ENCODE measurements around the gene ALDH1B1. TPM values are rescaled to one million over a fixed set of nuclear protein-coding genes. Genes with fewer than 3 reads are reported as not detected.

The ALDH1B1 gene
- total and polyA plus RNA-seq, 2 of the 13 experiments (the other 11 are each of a cell fraction or from before 2014, with no cell fraction given) = 45.1 to 125 TPM

DNA sequence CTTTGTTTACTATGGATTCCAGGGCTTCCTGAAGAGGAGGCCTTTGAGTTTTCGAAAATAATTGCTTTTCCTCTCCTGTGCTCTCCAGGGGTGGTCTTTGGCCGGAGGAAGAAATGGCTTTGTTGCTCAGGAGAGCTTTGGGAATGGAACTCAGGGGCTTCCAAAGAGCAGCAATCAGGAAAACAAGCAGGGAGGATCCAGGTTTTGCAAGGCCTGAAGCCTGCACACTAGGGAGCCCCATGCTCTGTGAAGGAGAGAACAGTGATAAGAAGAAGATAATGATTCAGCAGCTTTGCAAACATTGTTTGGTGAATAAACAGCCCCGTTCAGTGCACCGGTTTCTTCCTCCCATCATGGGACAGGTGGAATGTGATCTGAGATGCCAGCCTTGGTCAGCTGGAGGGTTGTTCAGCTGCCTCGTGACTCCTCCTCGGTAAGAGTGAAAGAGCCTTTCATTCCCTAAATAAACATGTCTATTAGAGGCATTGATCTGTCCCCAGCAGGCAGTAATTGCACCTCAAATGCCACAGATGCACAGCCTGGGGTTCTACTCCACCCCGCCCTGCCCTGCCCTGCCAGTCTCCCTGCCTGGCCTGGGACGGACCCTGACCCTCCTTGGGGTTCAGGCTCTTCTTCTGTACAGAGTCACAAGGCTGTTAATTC lies 11.5 kb upstream of the ALDH1B1 start (continued):
- TF ChIP-seq, protein P1, sequence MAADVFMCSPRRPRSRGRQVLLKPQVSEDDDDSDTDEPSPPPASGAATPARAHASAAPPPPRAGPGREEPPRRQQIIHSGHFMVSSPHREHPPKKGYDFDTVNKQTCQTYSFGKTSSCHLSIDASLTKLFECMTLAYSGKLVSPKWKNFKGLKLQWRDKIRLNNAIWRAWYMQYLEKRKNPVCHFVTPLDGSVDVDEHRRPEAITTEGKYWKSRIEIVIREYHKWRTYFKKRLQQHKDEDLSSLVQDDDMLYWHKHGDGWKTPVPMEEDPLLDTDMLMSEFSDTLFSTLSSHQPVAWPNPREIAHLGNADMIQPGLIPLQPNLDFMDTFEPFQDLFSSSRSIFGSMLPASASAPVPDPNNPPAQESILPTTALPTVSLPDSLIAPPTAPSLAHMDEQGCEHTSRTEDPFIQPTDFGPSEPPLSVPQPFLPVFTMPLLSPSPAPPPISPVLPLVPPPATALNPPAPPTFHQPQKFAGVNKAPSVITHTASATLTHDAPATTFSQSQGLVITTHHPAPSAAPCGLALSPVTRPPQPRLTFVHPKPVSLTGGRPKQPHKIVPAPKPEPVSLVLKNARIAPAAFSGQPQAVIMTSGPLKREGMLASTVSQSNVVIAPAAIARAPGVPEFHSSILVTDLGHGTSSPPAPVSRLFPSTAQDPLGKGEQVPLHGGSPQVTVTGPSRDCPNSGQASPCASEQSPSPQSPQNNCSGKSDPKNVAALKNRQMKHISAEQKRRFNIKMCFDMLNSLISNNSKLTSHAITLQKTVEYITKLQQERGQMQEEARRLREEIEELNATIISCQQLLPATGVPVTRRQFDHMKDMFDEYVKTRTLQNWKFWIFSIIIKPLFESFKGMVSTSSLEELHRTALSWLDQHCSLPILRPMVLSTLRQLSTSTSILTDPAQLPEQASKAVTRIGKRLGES (CRISPR knock-in tag; IDR thresholded peaks at IDR 0.05; ENCODE audit: borderline replicate concordance) = peak; percentile 97
- no peak for TF ChIP-seq ZNF235 (CRISPR knock-in tag; IDR thresholded peaks at IDR 0.05; ENCODE audit: borderline replicate concordance)
- peak in 1 of 2 experiments; percentile 49; a peak in 2 of 4 replicates for TF ChIP-seq POLR2A (IDR thresholded peaks at IDR 0.05; ENCODE audit: insufficient read depth in 1 of 2, low read depth in 2 of 2, low read length in 2 of 2)
- peak; percentile 82; the same call in 1 of the 2 replicates for TF ChIP-seq ZBED4 (CRISPR knock-in tag; IDR thresholded peaks at IDR 0.05; ENCODE audit: borderline replicate concordance)
- no peak; the same call in 1 of the 2 replicates for TF ChIP-seq ZNF691 (CRISPR knock-in tag; IDR thresholded peaks at IDR 0.05; ENCODE audit: borderline replicate concordance, low read depth)
- TF ChIP-seq MED1 (CRISPR knock-in tag; IDR thresholded peaks at IDR 0.05) = peak; percentile 94
- no peak for TF ChIP-seq FLYWCH1 (CRISPR knock-in tag; IDR thresholded peaks at IDR 0.05)
- TF ChIP-seq ZNF720 (CRISPR knock-in tag; IDR thresholded peaks at IDR 0.05) = no peak
- 0 out of 2 replicates have a peak, but pooled peaks have one; percentile 25 for TF ChIP-seq NFKB2 (CRISPR knock-in tag; IDR thresholded peaks at IDR 0.05; ENCODE audit: borderline replicate concordance)
- TF ChIP-seq, protein P2, sequence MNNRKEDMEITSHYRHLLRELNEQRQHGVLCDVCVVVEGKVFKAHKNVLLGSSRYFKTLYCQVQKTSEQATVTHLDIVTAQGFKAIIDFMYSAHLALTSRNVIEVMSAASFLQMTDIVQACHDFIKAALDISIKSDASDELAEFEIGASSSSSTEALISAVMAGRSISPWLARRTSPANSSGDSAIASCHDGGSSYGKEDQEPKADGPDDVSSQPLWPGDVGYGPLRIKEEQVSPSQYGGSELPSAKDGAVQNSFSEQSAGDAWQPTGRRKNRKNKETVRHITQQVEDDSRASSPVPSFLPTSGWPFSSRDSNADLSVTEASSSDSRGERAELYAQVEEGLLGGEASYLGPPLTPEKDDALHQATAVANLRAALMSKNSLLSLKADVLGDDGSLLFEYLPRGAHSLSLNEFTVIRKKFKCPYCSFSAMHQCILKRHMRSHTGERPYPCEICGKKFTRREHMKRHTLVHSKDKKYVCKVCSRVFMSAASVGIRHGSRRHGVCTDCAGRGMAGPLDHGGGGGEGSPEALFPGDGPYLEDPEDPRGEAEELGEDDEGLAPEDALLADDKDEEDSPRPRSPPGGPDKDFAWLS (CRISPR knock-in tag; IDR thresholded peaks at IDR 0.05; ENCODE audit: borderline replicate concordance) = 0 out of 2 replicates have a peak, but pooled peaks have one; percentile 28
- no peak for TF ChIP-seq ZFP36L1 (CRISPR knock-in tag; IDR thresholded peaks at IDR 0.05)
- TF ChIP-seq PCBP1 (IDR thresholded peaks at IDR 0.05; ENCODE audit: borderline replicate concordance, low read depth, low read length) = no peak
- no peak; the same call in 1 of the 2 replicates for TF ChIP-seq CBX5 (CRISPR knock-in tag; IDR thresholded peaks at IDR 0.05; ENCODE audit: borderline replicate concordance)
- no peak for TF ChIP-seq ZNF296 (CRISPR knock-in tag; conservative IDR thresholded peaks at IDR 0.05)
- no peak; the same call in 1 of the 2 replicates for TF ChIP-seq ZSCAN20 (CRISPR knock-in tag; IDR thresholded peaks at IDR 0.05; ENCODE audit: borderline replicate concordance)
- peak; percentile 84 for TF ChIP-seq SIX4 (CRISPR knock-in tag; IDR thresholded peaks at IDR 0.05)
- no peak for TF ChIP-seq ARID2 (CRISPR knock-in tag; IDR thresholded peaks at IDR 0.05; ENCODE audit: borderline replicate concordance)
- TF ChIP-seq MTF2 (CRISPR knock-in tag; IDR thresholded peaks at IDR 0.05; ENCODE audit: borderline replicate concordance) = 0 out of 2 replicates have a peak, but pooled peaks have one; percentile 32
- peak; percentile 38; the same call in 1 of the 2 replicates for TF ChIP-seq RAD51 (IDR thresholded peaks at IDR 0.05; ENCODE audit: borderline replicate concordance)
- no peak for TF ChIP-seq ZC3H13 (CRISPR knock-in tag; IDR thresholded peaks at IDR 0.05)

Measured in HepG2 (cell line).